Measurements from ENCODE around the gene SMIM22. TPM values are rescaled to one million over a fixed set of nuclear protein-coding genes. Genes with fewer than 3 reads are reported as not detected.

The SMIM22 gene
- total RNA-seq, 6 experiments from 2014 or later: not detected

- H3K9me3 Mint-ChIP-seq: no peaks in the 10 kb centered on the region
- no peak for DNase-seq
- no peaks in the 10 kb centered on the region for H3K27me3 Mint-ChIP-seq (ENCODE audit: insufficient read depth)
- H3K4me3 Mint-ChIP-seq: no peak overlapping the region
- no peak for TF ChIP-seq CTCF (IDR thresholded peaks at IDR 0.05)
- no peak overlapping the region for H3K27ac Mint-ChIP-seq
- peaks cover 27% of the 10 kb centered on the region for H3K36me3 Mint-ChIP-seq (ENCODE audit: low read depth)
- H3K4me1 Mint-ChIP-seq (ENCODE audit: low read depth): no peaks in the 10 kb centered on the region
These were observed 41.6 kb downstream of the SMIM22 start for GRCh38 chr16:4836727-4837126.

GRCh38 chr16:4837733-4838501 is 42.7 kb downstream of the SMIM22 start:
- H3K4me3 Mint-ChIP-seq: no peak overlapping the region
- no peaks in the 10 kb centered on the region for H3K9me3 Mint-ChIP-seq
- peaks cover 23% of the 10 kb centered on the region for H3K36me3 Mint-ChIP-seq (ENCODE audit: low read depth)
- no peak for DNase-seq
- H3K4me1 Mint-ChIP-seq (ENCODE audit: low read depth): no peaks in the 10 kb centered on the region
- TF ChIP-seq CTCF (IDR thresholded peaks at IDR 0.05): no peak
- H3K27ac Mint-ChIP-seq: peak overlapping the region; percentile 36
- H3K27me3 Mint-ChIP-seq (ENCODE audit: insufficient read depth): no peaks in the 10 kb centered on the region

GRCh38 chr16:4839942-4840341 is 44.8 kb downstream of the SMIM22 start:
- Mint-ChIP-seq H3K9me3 (no peaks in the 10 kb centered on the region), H3K27ac (no peak overlapping the region; the same call in 1 of the 2 replicates), H3K36me3 (ENCODE audit: low read depth) (peaks cover 27% of the 10 kb centered on the region), H3K27me3 (ENCODE audit: insufficient read depth) (no peaks in the 10 kb centered on the region), H3K4me1 (ENCODE audit: low read depth) (no peaks in the 10 kb centered on the region), H3K4me3 (no peak overlapping the region)
- no peak for DNase-seq
- peak; percentile 7; the same call in 1 of the 2 replicates for TF ChIP-seq CTCF (IDR thresholded peaks at IDR 0.05)

GRCh38 chr16:4840984-4841383 is 45.8 kb downstream of the SMIM22 start:
- peaks cover 34% of the 10 kb centered on the region for H3K36me3 Mint-ChIP-seq (ENCODE audit: low read depth)
- no peak overlapping the region for H3K4me3 Mint-ChIP-seq
- peaks cover 8% of the 10 kb centered on the region for H3K4me1 Mint-ChIP-seq (ENCODE audit: low read depth)
- TF ChIP-seq CTCF (IDR thresholded peaks at IDR 0.05): no peak
- H3K27me3 Mint-ChIP-seq (ENCODE audit: insufficient read depth): no peaks in the 10 kb centered on the region
- no peak overlapping the region for H3K27ac Mint-ChIP-seq
- DNase-seq: no peak
- H3K9me3 Mint-ChIP-seq: no peaks in the 10 kb centered on the region

Other genes with a start within 250 kb of the SMIM22 start
- gene C16orf96, start 239.0 kb upstream of the SMIM22 start, total RNA-seq (2021; fragmentation: NEBNext Ultra II Directional; extraction: Animal tissue kit (Norgen Biotek cat#: 25700)): not detected
- 10 to 100 TPM; 23.5 to 33.2 (median 27.9) TPM for gene UBALD1, start 180.5 kb upstream of the SMIM22 start, total RNA-seq (2021; fragmentation: NEBNext Ultra II Directional; extraction: Animal tissue kit (Norgen Biotek cat#: 25700))
- 10 to 100 TPM; 65.8 to 81.6 (median 69.1) TPM for gene MGRN1, start 170.5 kb upstream of the SMIM22 start, total RNA-seq (2021; fragmentation: NEBNext Ultra II Directional; extraction: Animal tissue kit (Norgen Biotek cat#: 25700))
- gene NUDT16L1, start 101.8 kb upstream of the SMIM22 start, total RNA-seq (2021; fragmentation: NEBNext Ultra II Directional; extraction: Animal tissue kit (Norgen Biotek cat#: 25700)): 10 to 100 TPM; 33.2 to 41.8 (median 34.3) TPM
- gene ANKS3, start 61.1 kb upstream of the SMIM22 start, total RNA-seq (2021; fragmentation: NEBNext Ultra II Directional; extraction: Animal tissue kit (Norgen Biotek cat#: 25700)): 10 to 100 TPM; 16.7 to 23.1 (median 19.7) TPM
- 1 to 10 TPM; 1.1 to 2.8 (median 1.6) TPM for gene DNAAF8, start 60.8 kb upstream of the SMIM22 start, total RNA-seq (2021; fragmentation: NEBNext Ultra II Directional; extraction: Animal tissue kit (Norgen Biotek cat#: 25700))
- 10 to 100 TPM in 4 of 6 experiments, 1 to 10 TPM in 2; 8.9 to 13.4 (median 10.4) TPM for gene ZNF500, start 28.2 kb upstream of the SMIM22 start, total RNA-seq (2021; fragmentation: NEBNext Ultra II Directional; extraction: Animal tissue kit (Norgen Biotek cat#: 25700))
- not detected for gene SEPTIN12, start 7.0 kb upstream of the SMIM22 start, total RNA-seq (2021; fragmentation: NEBNext Ultra II Directional; extraction: Animal tissue kit (Norgen Biotek cat#: 25700))
- gene ROGDI, start 7.3 kb downstream of the SMIM22 start, total RNA-seq (2021; fragmentation: NEBNext Ultra II Directional; extraction: Animal tissue kit (Norgen Biotek cat#: 25700)): 10 to 100 TPM; 16.8 to 20.1 (median 18.5) TPM
- 10 to 100 TPM; 77.6 to 89.4 (median 81.8) TPM for gene GLYR1, start 51.9 kb downstream of the SMIM22 start, total RNA-seq (2021; fragmentation: NEBNext Ultra II Directional; extraction: Animal tissue kit (Norgen Biotek cat#: 25700))
- 10 to 100 TPM; 21.3 to 24.8 (median 22.0) TPM for gene UBN1, start 52.1 kb downstream of the SMIM22 start, total RNA-seq (2021; fragmentation: NEBNext Ultra II Directional; extraction: Animal tissue kit (Norgen Biotek cat#: 25700))
- gene PPL, start 141.8 kb downstream of the SMIM22 start, total RNA-seq (2021; fragmentation: NEBNext Ultra II Directional; extraction: Animal tissue kit (Norgen Biotek cat#: 25700)): under 1 TPM in 3 of 6 experiments, not detected in 3; 0.02 to 0.06 (median 0.05) TPM
- gene SEC14L5, start 163.0 kb downstream of the SMIM22 start, total RNA-seq (2021; fragmentation: NEBNext Ultra II Directional; extraction: Animal tissue kit (Norgen Biotek cat#: 25700)): not detected
- gene NAGPA, start 238.6 kb downstream of the SMIM22 start, total RNA-seq (2021; fragmentation: NEBNext Ultra II Directional; extraction: Animal tissue kit (Norgen Biotek cat#: 25700)): 10 to 100 TPM; 14.4 to 18.7 (median 16.4) TPM

Data from HFFc6 (cell line).